Aortic smooth muscle cell (primary cell): ENCODE measurements around the gene BTLA. TPM values are rescaled to one million over a fixed set of nuclear protein-coding genes. Genes with fewer than 3 reads are reported as not detected.

Experiments used
- total RNA-seq: library from RNA; depleted of rRNA; stranded (reverse); fragments of >200 nt; gene quantifications from 2 replicates; pipeline ENCODE4 v1.2.3, GENCODE V29; 2014

The BTLA gene, protein sequence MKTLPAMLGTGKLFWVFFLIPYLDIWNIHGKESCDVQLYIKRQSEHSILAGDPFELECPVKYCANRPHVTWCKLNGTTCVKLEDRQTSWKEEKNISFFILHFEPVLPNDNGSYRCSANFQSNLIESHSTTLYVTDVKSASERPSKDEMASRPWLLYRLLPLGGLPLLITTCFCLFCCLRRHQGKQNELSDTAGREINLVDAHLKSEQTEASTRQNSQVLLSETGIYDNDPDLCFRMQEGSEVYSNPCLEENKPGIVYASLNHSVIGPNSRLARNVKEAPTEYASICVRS
- total RNA-seq, result 0.06 and 0.13 TPM in 2 replicates

DNA sequence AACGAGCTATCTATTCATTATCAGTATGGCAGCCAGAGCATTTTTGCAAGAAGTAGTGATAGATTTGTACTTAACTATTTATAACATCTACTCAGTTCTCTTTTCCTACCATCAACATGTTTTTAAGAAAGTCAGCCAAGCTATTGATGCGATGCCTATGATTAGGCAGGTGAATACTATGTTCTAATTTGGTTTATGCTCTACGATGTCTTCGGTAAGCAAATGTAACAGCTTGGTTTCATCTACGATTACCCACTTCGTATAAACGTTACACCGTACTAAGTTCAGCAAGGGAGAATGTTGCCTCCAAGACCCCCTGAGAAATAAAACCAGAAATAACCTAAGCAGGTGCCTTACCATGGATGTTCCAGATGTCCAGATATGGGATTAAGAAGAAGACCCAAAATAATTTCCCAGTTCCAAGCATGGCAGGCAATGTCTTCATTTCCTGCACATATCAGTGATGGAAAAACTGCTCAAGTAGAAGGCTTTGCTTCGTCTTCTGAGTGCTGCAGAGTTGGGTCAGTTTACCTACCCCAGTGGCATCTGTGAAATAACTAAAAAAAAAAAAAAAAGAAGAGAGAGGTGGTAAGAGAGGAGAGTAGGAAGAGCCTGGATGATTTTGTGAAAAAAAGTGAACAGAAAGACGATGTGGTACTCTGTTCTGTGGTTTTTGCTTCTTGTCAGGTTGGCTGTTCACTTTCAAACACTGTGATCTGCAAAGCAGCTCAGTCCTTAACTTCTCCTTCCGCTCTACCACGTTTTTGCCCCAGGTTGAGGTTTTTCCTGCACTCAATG is at the start of gene BTLA:
Gene BTLA, minus strand, starts transcription at position 559 of the 798 bp plus-strand sequence. Its CDS starts 114 bp downstream, at position 445.

Other genes starting within 250 kb of the BTLA start
- gene SLC9C1, start 205.3 kb downstream of the BTLA start, total RNA-seq, result 0.13 and 0.44 TPM in 2 replicates
- gene CD200, start 166.3 kb downstream of the BTLA start, total RNA-seq, result 4.0 and 6.1 TPM in 2 replicates
- 109 and 122 TPM in 2 replicates for gene ATG3, start 62.5 kb upstream of the BTLA start, total RNA-seq
- 41.6 and 43.0 TPM in 2 replicates for gene SLC35A5, start 62.6 kb upstream of the BTLA start, total RNA-seq
- 378 and 1,219 TPM in 2 replicates for gene CCDC80, start 141.7 kb upstream of the BTLA start, total RNA-seq